H1 (cell line): ENCODE measurements around the gene MTMR1. TPM values are rescaled to one million over a fixed set of nuclear protein-coding genes. Genes with fewer than 3 reads are reported as not detected.

ENCODE experiments used
- polyA plus RNA-seq, 7 experiments: library from polyadenylated mRNA; depleted of rRNA in 3 of 7; stranded (reverse) in 5 of 7; unstranded in 2 of 7; fragments of >200 nt in 5 of 7; fragments of 200-250 nt in 2 of 7; gene quantifications; 1 replicate in 5 of 7; 2 replicates in 1 of 7; 4 replicates in 1 of 7; pipeline versions ENCODE4 v1.2.1 to v1.2.3, GENCODE V29; 2011 to 2013; ENCODE audit warnings: missing spikeins in 2 of 7, mixed read lengths in 2 of 7
- total RNA-seq: library from RNA; stranded (reverse); fragmentation: NEBNext Ultra II Directional; extraction: Animal tissue kit (Norgen Biotek cat#: 25700); gene quantifications from 2 replicates; pipeline ENCODE4 v1.2.1, GENCODE V29; 2021

The MTMR1 gene
- total and polyA plus RNA-seq, 2 of the 8 experiments (the other 6 are each of a cell fraction or from before 2014, with no cell fraction given) = 15.1 to 23.8 TPM

Other genes with a start within 250 kb of the MTMR1 start
- gene MTM1, start 124.8 kb upstream of the MTMR1 start, total RNA-seq = 8.4 and 9.5 TPM in 2 replicates
- 1.7 and 2.3 TPM in 2 replicates for gene MTM1, start 124.8 kb upstream of the MTMR1 start, polyA plus RNA-seq (2011; rRNA removed)
- 6.6 and 8.5 TPM in 2 replicates for gene CD99L2, start 205.3 kb downstream of the MTMR1 start, total RNA-seq
- 8.0 and 12.1 TPM in 2 replicates for gene CD99L2, start 205.3 kb downstream of the MTMR1 start, polyA plus RNA-seq (2011; rRNA removed)